ENCODE results near the gene RUNX1.
"Not testable (repeated sequence)": the region's sequence is repeated elsewhere in the genome, so short reads cannot be mapped to it uniquely, and the experiment has no call there.

RUNX1 gene

DNA sequence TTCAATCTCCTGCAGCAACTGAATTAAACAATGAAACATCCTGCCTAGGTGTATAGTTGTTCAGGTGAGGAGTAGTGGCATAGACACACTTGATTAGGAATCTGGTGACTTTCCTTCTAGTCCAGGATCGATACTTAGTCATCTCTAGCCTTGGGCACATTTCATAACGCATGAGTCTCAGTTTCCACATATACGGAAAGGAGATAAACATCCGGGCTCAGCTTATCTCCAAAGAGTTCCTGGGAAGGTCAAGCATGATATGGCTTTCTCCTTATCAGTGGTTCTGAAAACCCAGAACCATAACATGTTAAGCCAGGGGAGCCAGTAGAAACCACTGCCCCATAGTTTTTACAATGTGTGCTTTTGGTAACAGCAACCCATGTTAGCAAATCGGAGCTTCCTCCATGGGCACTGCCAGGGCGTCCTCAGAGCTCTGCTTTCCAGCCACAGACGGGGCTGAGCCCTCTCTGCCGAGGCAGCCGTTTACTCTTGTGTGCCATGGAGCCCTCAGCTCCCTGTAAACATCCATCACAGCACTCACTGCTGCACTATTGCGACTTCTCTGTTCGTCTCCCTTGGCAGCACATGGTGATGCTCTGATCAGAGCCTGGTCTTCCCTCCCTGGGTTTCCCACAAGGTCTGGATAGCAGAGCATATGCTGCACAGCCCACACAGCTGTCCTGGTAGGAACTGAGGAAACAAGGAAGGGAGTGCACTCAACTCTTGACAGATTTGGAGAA is 34.6 kb downstream of the RUNX1 start:
- no peak for DNase-seq

GRCh38 chr21:35011681-35012080 is 37.4 kb downstream of the RUNX1 start:
- no peak for DNase-seq

DNA sequence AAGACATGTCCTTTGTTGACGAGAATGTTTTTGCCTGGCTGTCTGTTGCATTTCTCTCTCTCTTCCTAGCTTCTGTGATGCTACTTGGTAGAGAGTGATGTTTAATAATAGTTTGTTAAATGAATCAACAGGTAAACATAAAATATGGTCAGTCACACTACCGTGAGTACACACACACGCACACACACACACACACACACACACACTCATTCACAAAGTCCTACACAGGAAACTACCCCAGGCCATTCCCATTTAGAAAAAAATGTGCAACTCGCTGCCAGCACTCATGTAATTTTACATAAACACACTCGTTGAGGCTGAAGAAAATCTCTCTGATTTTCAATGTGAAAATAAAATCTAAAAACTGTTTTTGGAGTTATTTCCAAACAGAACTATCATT is 38.7 kb downstream of the RUNX1 start:
- DNase-seq = no peak

- DNase-seq = no peak
These were observed 41.8 kb downstream of the RUNX1 start for GRCh38 chr21:35007348-35007747.

DNA sequence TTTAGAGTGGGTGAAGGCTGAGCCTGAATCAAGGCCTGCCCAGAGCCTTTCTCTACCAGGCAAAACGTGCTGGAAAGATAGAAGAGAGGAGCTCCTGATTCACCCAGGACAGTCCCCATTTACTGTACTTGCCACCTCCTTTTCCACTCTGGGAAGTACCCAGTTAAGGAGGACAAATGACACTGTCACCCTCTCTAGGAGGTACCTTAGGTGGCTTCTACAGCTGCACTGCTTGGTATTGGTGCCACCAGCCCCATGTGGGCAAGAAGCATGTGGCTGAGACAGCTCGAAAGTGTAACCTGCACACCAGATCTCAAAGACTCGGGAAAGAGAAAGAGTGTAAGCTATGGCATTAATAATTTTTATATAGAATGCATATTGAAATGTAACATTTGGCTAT is 42.3 kb downstream of the RUNX1 start:
- no peak for DNase-seq

GRCh38 chr21:35006248-35006647 is 42.9 kb downstream of the RUNX1 start:
- DNase-seq = no peak

DNA sequence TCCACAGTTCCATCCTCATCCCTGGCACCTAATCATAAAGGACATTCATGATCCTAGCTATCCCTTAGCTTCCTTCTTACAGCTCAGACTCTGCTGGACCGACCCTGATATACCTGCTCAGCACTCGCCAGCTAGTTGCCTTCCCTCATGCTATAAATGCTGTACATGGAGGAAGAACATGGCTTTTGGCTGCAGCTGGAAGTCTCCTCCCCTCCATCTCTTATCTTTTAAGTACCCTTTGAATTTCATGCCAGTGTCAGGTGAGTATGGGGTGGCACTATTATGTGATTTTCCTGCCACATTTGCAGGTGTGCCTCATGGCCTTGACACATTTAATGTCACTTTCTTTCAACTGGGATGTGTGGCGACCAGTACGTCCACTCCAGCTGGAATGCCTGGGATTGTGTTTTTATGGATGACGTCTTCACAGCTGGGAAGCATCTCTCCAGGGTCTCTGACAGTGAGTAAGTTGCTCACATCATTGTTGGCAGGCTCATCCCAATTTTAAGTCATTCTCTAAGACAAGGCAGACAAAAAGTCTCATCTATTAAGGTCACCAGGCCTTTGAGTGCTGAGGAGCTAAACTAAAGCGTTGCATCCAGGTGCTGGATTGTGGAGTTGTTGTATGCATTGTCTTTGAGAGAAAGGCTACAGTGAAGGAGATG is 43.4 kb downstream of the RUNX1 start:
- DNase-seq = no peak

DNA sequence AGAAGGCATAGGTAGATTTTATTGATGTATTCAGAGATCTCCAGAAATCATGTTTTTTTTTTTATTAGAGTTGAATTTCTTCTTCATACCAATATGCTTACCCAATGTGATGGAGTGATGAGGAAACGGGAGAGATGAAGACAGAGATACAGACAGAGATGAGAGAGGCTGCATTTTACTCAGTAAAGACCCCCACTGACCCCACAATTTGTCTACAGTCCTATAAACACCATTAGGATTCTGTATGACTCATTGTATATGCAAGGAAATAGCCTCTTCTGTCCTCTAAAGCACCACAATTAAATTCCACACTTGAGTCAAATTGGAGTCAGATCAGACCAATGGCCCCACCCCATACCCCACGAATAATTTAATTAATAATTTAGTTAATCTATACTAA is 44.0 kb downstream of the RUNX1 start:
- no peak for DNase-seq

- no peak for DNase-seq
These were observed 44.8 kb downstream of the RUNX1 start for GRCh38 chr21:35004314-35004713.

- no peak for DNase-seq
These were observed 46.0 kb downstream of the RUNX1 start for GRCh38 chr21:35002879-35003722.

- DNase-seq = no peak
These were observed 49.6 kb downstream of the RUNX1 start for GRCh38 chr21:34999397-34999941.

GRCh38 chr21:34998176-34998575 is 50.9 kb downstream of the RUNX1 start:
- DNase-seq = no peak

GRCh38 chr21:34997294-34997693 is 51.8 kb downstream of the RUNX1 start:
- DNase-seq = no peak

GRCh38 chr21:34996304-34997101 is 52.6 kb downstream of the RUNX1 start:
- DNase-seq = no peak

DNA sequence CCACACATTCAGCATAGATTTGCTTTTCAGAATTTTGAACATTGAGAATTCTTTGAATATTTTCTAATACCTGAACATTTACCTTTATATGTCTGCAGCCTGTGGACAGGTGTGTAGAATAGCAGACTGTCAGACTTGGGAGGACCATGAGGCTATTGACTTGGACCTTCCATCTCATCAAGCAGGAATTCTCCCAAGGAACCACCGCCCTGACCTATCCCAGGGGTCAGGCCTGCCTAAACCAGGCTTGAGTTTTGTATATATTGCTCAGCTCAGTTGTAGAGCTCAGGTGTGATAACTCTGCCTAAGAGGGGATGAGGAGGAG is 53.2 kb downstream of the RUNX1 start:
- DNase-seq = no peak

DNA sequence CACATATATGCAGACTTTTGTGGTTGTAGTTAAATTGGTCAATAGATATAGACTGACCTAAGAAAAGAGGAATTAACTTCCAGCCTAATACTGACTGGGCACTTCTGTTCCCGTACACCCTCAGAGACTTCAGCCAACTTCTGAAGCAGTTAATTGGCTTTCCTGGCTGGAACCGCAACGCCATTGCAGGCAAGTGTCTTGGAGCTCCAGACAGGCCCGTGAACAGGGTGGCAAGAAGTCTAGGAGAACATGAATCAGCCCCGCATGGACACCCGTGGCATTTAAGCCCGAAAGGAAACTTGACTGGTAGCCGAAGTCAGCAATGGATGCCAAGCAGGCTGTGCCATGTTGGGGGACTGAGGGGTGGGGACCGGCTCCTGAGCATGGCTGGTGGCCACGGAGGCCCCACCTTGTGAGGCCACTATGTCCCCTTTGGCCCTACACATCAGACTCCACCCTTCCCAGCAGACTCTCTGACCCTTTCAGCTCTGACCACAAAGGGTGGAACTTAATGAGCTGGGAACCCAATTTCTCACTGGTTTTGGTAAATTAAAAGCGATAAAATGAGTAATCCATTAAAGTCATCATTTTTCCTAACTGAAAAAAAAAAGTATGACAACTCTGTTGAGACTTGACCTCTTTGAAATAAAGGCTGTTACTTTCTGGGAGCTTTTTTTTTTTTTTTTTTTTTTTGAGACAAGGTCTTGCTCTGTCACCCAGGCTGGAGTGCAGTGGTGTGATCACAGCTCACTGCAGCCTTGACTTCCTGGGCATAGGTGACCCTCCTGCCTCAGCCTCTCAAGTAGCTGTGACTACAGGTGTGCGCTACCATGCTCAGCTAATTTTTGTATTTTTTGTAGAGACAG is 54.1 kb downstream of the RUNX1 start:
- DNase-seq = no peak

- DNase-seq = not testable (repeated sequence)
These were observed 55.6 kb downstream of the RUNX1 start for GRCh38 chr21:34993521-34993921.

GRCh38 chr21:34992736-34993398 is 56.2 kb downstream of the RUNX1 start:
- DNase-seq = no peak

DNA sequence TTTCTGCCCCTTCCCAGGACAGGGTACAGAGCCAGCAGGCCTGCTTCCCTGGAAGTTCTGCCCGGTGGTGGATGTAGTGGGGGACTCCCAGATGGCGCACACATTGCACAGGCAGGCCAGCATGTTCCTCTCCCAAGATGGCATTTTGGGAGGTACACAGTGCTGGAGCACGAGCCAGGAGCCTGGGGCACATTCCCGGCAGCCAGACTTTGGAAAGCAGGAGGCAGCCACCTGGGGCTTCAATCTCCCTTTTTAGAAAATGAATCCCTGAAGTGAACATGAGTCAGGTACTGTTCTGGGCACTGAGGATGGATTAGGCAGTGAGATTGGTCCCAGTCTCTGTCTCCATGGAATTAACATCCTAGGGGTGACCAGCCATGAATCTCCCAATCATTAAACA is 56.9 kb downstream of the RUNX1 start:
- DNase-seq = no peak

DNA sequence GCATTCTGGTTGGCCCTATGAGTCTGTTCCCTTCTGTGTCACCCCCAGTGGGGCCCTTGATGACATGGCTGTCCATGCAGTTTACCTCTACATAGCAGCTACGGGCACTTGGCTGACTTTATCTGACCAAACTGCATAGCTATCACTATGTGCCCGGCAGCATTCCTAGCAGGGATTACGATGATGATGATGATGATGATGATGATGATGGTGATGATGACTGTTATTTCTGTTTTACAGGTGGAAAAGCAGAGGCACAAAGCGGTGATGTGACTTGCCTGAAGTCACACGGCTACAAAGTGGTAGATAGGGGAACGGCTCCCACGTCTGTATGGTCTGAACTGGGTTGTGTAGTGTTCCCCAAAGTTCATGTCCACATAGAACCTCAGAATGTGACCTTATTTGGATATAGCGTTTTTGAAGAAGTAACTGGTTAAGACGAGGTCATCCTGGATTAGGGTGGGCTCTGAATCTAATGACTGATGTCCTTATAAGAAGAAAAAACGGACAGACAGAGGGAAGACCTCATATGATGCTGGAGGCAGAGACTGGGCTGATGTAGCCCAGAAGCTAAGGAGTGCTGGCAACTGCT is 57.6 kb downstream of the RUNX1 start:
- DNase-seq = no peak

DNA sequence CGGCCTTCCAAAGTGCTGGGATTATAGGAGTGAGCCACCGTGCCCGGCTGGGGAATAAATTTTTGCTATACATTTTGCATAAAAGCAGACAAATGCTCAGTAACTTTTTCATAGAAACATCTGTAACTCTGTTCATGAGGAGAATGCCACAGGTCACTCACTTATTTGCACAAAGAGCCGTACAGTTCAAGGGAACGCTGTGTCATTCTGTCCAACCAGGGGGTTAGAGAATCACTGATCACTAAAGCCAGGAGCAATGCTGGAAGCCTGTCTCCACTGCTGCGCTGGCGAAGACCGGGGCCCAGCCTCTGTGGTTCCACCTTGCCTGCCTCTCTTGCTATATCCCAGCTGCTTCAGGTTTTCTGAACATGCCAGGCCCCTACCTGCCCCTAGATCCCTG is 58.3 kb downstream of the RUNX1 start:
- no peak for DNase-seq
